ENCODE results near the gene MAPRE2. TPM values are rescaled to one million over a fixed set of nuclear protein-coding genes. Genes with fewer than 3 reads are reported as not detected.

Gene MAPRE2
- total and polyA plus RNA-seq, 10 donors: 18.8 to 62.9 (median 45.1) TPM

- Histone ChIP-seq H3K9me3 (peaks cover 0 to 11% (median 0%) of the 10 kb centered on the region in 8 donors), H3K4me3 (no peak overlapping the region), H3K27me3 (replicated peaks in 1 of 7) (no peaks in the 10 kb centered on the region), H3K36me3 (peaks cover 0 to 6% (median 0%) of the 10 kb centered on the region in 6 donors), H3K27ac (peak overlapping the region in 3 of 8 donors; percentile 16 to 46 (median 19)), H3K4me1 (peaks cover 3 to 72% (median 21%) of the 10 kb centered on the region in 6 donors)
- no peak for DNase-seq
- TF ChIP-seq POLR2AphosphoS5 (IDR thresholded peaks at IDR 0.05) (no peak), CTCF (IDR thresholded peaks at IDR 0.05 in 8 of 11, conservative IDR thresholded peaks at IDR 0.05 in 3 of 11) (no peak), POLR2A (IDR thresholded peaks at IDR 0.05) (no peak)
- WGBS, 5 donors: 68 to 80% (median 72%) methylated on average over 3 of the region's 3 CpGs
- intact Hi-C loops (cut with DNase I; ENCODE audit: low total_unique reads): no loop called here
Measured at GRCh38 chr18:35110059-35110458, 68.8 kb downstream of the MAPRE2 start.

- Histone ChIP-seq H3K4me1 (peaks cover 0 to 64% (median 19%) of the 10 kb centered on the region in 6 donors), H3K27me3 (replicated peaks in 1 of 7) (no peaks in the 10 kb centered on the region), H3K27ac (peak overlapping the region in 4 of 8 donors; percentile 11 to 46 (median 18)), H3K36me3 (peaks cover 0 to 6% (median 0%) of the 10 kb centered on the region in 6 donors), H3K4me3 (no peak overlapping the region), H3K9me3 (peaks cover 0 to 11% (median 0%) of the 10 kb centered on the region in 8 donors)
- DNase-seq: no peak
- no peak for TF ChIP-seq POLR2A (IDR thresholded peaks at IDR 0.05)
- TF ChIP-seq CTCF (IDR thresholded peaks at IDR 0.05 in 8 of 11, conservative IDR thresholded peaks at IDR 0.05 in 3 of 11): no peak
- no peak for TF ChIP-seq POLR2AphosphoS5 (IDR thresholded peaks at IDR 0.05)
- WGBS, 5 donors: 75 to 84% (median 80%) methylated on average over 3 of the region's 3 CpGs
- intact Hi-C loops (cut with DNase I; ENCODE audit: low total_unique reads): no loop called here
Measured at GRCh38 chr18:35110554-35111485, 69.6 kb downstream of the MAPRE2 start.

GRCh38 chr18:35112696-35113095 is 71.5 kb downstream of the MAPRE2 start:
- intact Hi-C loops (cut with DNase I; ENCODE audit: low total_unique reads): no loop called here
- H3K27ac ChIP-seq: no peak overlapping the region
- H3K4me1 ChIP-seq: peaks cover 2 to 66% (median 22%) of the 10 kb centered on the region in 6 donors
- H3K27me3 ChIP-seq (replicated peaks in 1 of 7): no peaks in the 10 kb centered on the region
- H3K36me3 ChIP-seq: peaks cover 0 to 15% (median 0%) of the 10 kb centered on the region in 6 donors
- H3K4me3 ChIP-seq: no peak overlapping the region
- DNase-seq: no peak
- H3K9me3 ChIP-seq: peaks cover 0 to 11% (median 0%) of the 10 kb centered on the region in 8 donors
- TF ChIP-seq POLR2AphosphoS5 (IDR thresholded peaks at IDR 0.05) (no peak), POLR2A (IDR thresholded peaks at IDR 0.05) (no peak), CTCF (IDR thresholded peaks at IDR 0.05 in 8 of 11, conservative IDR thresholded peaks at IDR 0.05 in 3 of 11) (no peak)

- H3K36me3 ChIP-seq: peaks cover 0 to 11% (median 0%) of the 10 kb centered on the region in 6 donors
- no peak overlapping the region for H3K4me3 ChIP-seq
- H3K9me3 ChIP-seq: peaks cover 0 to 11% (median 0%) of the 10 kb centered on the region in 8 donors
- DNase-seq: no peak
- intact Hi-C loops (cut with DNase I; ENCODE audit: low total_unique reads): no loop called here
- peaks cover 4 to 72% (median 33%) of the 10 kb centered on the region in 6 donors for H3K4me1 ChIP-seq
- no peak overlapping the region for H3K27ac ChIP-seq
- no peaks in the 10 kb centered on the region for H3K27me3 ChIP-seq (replicated peaks in 1 of 7)
- TF ChIP-seq POLR2AphosphoS5 (IDR thresholded peaks at IDR 0.05): no peak
- TF ChIP-seq POLR2A (IDR thresholded peaks at IDR 0.05): no peak
- no peak for TF ChIP-seq CTCF (IDR thresholded peaks at IDR 0.05 in 8 of 11, conservative IDR thresholded peaks at IDR 0.05 in 3 of 11)
- 60 to 79% (median 68%) methylated on average over 3 of the region's 3 CpGs for WGBS, 5 donors
Measured at GRCh38 chr18:35114305-35114704, 73.1 kb downstream of the MAPRE2 start.
